A549 treated with AZD2906 at 1 μM for 4 hours (cell line): Measurements from ENCODE around the gene VSIG10. TPM values are rescaled to one million over a fixed set of nuclear protein-coding genes. Genes with fewer than 3 reads are reported as not detected.

Experiments
- total RNA-seq: library from RNA; stranded (reverse); fragments of 200-300 nt; extraction: Qiagen RNA extraction; gene quantifications from 5 replicates; pipeline ENCODE4 v1.2.3, GENCODE V29; 2022

The VSIG10 gene
- total RNA-seq, result 15.0 to 18.3 TPM (median 16.2 TPM) in 5 replicates

GRCh38 chr12:118103601-118104382 lies at the start of gene VSIG10:
Gene VSIG10, minus strand, starts transcription at chr12:118104011. Its CDS starts 340 bp downstream, at chr12:118103671.

GRCh38 chr12:118135788-118136558 lies 32.2 kb upstream of the VSIG10 start, which contains the start of gene PEBP1:
Gene PEBP1, plus strand, starts transcription at chr12:118136124. Its CDS starts 86 bp downstream, at chr12:118136210.

GRCh38 chr12:118061011-118061872 lies 42.6 kb downstream of the VSIG10 start, which contains the start of gene WSB2:
Gene WSB2, minus strand, starts transcription at chr12:118061179. Its CDS starts 131 bp downstream, at chr12:118061048.

GRCh38 chr12:118016424-118017264 lies 87.2 kb downstream of the VSIG10 start, which contains the start of gene RFC5:
Gene RFC5, plus strand, starts transcription at chr12:118016703. Its CDS starts 125 bp downstream, at chr12:118016828.

Other genes starting within 250 kb of the VSIG10 start
- 0.55 to 0.76 TPM (median 0.60 TPM) in 5 replicates for gene KSR2, start 135.0 kb downstream of the VSIG10 start, total RNA-seq
- 35.1 to 43.1 TPM (median 37.3 TPM) in 5 replicates for gene RFC5, start 87.3 kb downstream of the VSIG10 start, total RNA-seq
- 58.4 to 66.0 TPM (median 63.5 TPM) in 5 replicates for gene WSB2, start 42.8 kb downstream of the VSIG10 start, total RNA-seq
- gene PEBP1, start 32.1 kb upstream of the VSIG10 start, total RNA-seq, result 231 to 285 TPM (median 281 TPM) in 5 replicates